Left hindlimb (tissue), 1 donor: Measurements from ENCODE around the gene RYR2.

Experiments used
- DNase-seq: peaks from one replicate; pipeline ENCODE4 v3.0.0-alpha.2; 2018

Gene RYR2

GRCh38 chr1:237205400-237206064 is 163.5 kb downstream of the RYR2 start:
- DNase-seq = no peak

- no peak for DNase-seq
Measured at GRCh38 chr1:237206065-237206414, 164.1 kb downstream of the RYR2 start.

DNA sequence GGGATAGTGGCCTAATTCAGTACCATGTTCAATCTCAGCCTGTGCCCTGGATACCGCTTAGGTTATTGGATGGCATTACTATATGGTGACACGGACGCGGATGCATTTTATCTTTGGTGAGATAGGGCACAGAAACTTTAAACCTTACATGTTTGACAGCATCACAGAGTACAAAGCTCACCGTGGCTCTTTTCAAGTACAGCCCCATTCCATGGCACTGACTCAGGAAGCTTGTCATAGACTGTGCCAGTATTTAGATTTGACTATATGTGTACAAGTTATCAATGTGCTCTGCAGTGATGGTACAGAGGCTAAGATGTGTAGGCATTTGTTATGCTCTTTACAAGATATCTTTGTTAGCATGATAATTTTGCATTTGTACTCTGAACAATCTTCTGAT is 169.0 kb downstream of the RYR2 start:
- DNase-seq = no peak

DNA sequence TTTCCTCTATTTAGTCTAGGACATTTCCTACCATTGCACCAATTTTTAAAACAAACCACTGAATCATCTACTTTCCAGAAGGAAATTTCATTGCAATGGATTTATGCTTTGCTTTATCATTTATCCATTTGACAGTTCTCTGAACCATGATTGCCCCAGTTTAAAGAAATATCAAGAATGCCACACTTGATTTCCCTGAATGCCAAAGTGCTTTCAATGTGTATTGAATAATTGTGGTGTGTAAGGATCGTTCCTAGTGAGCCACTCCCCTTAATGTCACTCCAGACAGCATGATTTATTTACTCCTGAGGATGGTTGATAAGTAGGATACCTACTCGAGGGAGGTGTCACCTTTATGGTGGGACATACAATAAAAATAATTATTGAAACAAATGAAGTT is 169.6 kb downstream of the RYR2 start:
- no peak for DNase-seq

DNA sequence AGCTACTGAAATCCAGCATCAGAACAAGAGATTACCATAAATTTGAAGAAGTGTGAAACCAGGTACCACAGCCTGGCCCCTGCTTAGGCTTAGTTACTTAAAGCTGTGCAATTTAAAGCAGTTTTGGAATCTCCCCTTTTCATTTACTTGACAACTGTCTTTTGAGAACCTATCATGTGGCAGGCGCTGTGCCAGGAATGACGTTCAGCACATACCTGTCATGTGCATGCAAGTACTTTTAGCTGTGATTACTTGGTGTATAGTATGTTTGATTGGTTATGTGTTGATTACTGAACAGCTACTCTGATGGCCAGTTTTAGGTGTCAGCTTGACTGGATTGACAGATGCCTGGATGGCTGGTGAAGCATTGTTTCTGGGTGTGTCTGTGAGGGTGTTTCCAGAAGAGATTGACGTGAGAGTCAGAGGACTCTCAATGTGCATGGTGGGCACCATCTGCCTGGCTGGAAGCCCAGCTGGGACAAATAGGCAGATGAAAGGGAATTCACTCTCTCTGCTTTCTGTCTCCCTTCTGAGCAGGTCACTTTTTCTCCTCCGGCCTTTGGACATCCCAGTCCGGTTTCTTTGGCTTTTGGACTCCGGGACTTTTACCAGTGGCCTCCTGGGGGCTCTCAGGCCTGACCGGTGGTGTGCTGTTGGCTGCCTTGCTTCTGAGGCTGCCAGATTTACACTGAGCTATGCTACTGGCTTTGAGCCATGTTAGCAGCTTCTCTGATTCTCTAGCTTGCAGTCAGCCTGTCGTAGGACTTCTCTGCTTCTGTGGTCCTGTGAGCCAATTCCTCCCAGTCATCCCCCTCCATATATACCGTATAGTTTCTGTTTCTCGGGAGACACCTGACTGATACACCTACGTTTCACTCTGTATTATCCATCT is 178.0 kb downstream of the RYR2 start:
- DNase-seq = peak; percentile 50

DNA sequence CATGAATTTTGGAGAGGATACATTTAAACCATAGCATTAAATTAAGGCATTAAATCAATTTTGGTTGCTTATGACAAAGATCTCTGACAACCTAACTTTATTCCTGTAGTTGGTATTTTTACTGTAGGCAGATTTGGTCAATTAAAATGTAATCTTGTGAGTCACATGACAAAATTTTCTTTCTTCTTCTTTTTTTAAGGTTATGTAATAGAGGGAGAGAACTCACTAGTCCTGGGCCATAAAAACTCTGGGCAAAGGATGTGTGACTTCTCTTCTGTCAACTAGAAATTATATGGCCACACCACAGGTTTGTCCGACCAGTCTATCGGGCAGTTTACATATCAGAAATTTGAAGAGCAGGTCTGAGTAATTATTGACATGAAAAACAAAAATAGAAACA is 181.4 kb downstream of the RYR2 start:
- DNase-seq = no peak

GRCh38 chr1:237226177-237226944 is 184.4 kb downstream of the RYR2 start:
- DNase-seq = no peak

GRCh38 chr1:237227476-237227875 is 185.5 kb downstream of the RYR2 start:
- DNase-seq = no peak

DNA sequence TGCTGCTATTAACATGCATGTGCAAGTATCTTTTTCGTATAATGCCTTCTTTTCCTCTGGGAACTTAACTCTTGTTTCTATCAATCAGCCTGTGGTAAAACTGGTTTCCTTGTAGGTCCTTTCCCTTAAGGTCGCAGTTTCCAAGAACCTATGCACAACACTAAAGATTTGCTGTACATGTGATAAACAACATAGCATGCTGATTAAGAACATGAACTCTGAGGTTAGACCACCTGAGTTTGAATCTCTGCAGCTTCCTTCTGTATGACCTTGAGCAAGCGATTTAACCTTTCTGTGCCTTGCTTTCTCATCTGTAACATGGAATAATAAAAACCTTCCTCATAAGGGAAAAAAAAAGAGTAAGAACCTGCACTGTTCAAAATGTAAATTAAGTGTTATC is 186.4 kb downstream of the RYR2 start:
- no peak for DNase-seq

DNA sequence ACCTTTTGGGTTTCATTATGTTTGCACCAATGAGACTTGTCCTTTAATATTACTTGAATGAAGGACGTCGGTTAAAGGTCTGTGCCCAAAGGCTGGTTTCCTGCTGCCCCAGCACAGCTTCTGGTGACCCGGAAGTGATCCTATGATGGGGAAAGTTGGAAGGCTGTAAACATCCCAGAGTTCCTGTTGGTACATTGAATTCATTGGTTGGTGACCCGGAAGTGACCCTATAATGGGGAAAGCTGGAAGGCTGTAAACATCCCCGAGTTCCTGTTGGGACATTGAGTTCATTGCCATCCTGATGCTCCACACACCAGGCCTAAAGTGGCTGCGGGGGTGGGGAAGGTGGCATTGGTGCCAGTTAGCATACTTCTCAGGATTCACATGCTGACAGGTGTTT is 187.3 kb downstream of the RYR2 start:
- DNase-seq = no peak

- DNase-seq = no peak
Measured at GRCh38 chr1:237232501-237232900, 190.5 kb downstream of the RYR2 start.

DNA sequence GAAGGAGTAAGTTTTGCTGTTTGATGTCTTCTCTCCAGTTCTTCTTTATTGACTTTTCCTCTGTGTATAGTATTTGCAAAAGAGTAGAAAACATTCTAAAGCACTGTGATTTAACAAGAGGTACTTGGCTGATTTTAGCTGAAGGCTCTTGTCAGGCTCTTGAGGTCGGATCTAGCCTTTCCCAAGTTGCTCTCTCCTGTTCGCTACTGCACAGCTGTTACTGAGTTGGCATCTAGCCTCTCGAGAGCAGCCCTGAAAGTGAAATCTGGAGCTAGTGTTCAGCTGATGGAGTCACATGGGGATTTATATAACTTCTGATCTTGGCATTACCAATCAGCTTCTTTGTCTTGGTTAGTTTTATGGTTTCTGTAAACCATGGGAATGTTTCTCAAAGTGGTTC is 193.1 kb downstream of the RYR2 start:
- no peak for DNase-seq

DNA sequence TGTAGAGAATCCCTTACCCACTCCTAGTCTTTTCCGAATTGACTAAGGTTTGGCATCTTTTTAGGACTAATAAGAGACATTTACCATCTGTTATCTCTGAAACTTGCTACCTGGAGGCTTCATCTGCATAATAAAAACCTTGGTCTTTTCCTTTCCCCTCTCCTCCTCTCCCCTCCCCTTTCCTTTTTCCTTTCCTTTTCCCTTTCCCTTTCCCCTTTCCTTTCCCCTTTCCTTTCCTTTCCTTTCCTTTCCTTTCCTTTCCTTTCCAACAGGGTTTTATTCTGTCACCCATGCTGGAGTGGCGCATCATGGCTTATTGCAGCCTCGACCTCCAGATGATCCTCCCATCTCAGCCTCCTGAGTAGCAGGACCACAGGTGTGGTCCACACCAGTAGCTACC is 195.7 kb downstream of the RYR2 start:
- DNase-seq = no peak

DNA sequence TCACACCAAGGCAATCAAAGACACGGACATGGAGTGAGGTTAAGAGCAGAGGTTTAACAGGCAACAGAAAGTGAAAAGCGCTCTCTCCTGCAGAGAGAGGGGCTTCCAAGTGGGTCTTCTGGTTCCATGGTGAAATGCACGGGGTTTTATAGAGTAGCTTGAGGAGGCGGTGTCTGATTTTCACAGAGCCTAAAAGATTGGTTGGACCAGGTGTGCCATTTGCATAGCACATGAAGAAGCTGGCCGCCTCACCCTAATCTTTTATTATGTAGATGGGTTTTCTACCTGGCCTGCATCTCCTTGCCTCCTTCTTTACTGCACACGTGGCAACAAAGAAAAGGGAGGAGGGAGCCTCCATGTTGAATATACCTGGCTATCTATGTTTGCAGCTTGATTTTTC is 197.3 kb downstream of the RYR2 start:
- DNase-seq = no peak

GRCh38 chr1:237241038-237241437 is 199.1 kb downstream of the RYR2 start:
- DNase-seq = no peak

DNA sequence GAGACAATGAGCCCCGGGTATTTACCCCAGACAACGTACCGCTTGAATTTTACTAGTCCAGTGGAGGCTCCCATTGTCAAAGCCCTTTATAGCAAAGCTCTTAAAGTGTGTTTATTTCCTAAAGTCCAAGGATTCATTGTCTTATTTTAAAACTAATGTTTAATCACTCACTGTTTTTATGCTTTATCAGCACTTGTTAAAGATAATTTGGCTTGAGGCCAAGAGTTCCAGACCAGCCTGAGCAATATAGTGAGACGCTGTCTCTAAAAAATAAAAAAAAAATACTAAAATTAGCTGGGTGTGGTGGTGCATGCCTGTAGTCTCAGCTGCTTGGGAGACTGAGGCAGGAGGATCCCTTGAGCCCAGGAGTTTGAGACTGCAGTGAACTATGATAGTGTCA is 202.8 kb downstream of the RYR2 start:
- DNase-seq = no peak

DNA sequence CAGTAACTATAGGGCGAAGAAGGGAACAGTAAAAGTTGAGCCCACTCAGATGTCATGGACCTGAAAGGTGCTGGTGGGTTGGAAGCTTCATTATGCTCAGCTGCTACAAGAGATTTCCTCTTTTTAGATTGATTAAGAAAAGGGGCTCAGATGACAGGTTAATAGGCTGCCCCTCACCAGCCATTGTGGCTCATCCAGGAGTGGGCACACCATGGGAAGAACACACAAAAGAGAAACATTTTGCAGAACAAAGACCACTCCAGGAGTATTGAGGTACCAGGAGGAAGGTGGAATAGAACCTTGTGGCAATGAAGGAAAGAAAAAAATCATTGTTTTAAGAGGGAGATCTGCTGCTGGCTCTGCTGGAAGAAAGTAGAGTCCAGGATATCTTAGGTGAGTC is 205.5 kb downstream of the RYR2 start:
- no peak for DNase-seq

DNA sequence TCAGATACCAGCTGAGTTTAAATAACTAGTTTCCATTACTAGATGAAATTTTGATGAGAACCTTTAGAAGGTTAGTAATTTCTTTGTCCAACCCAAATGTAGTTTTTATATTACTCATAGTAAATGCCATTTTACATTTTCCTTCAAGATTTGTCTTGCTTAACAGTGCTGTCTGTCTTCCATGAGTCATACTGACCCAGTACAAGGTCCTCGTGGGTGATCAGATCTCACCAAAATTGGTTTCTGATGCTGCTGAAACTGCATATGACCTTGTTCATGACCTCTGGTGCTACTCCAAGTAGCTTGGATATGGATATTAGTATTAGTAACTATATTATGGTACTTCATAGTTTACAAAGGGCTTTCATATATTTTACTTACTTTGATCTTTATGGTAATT is 207.1 kb downstream of the RYR2 start:
- no peak for DNase-seq

DNA sequence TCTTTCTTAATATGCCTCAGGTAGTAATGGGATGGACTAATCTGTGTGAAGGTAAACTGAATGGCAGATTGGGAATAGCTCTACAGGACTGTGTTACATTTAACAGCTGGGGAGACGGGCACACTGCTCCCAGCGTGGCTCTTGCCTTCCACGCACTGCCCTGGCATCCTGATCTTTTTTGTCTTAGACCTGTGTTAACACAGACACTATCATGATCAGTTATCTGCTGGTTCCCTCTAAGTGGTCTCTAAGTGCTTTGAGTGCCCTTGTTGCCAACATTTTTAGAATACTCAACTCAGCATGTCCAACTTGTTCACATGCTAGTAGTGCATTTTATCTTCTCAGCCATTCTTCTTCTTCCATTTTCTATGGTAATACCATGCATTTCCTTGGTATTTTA is 208.1 kb downstream of the RYR2 start:
- DNase-seq = no peak

DNA sequence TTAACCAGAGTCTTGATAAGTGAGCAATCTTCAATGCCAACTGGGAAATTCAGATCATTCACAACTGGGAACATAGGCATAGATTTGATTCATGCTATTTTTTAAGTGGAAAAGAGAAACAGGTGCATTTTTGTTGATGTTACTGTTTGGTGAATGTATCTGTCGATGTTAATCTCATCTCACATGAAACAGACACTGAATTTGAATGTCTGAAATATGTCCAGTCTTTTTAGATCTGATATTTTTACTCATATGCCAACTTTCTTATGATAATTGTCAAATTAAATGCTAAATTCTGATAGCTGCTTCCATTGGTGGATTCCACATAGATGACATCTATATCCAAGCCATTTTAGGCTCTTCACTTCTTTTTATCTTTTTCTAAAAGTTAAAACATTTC is 213.1 kb downstream of the RYR2 start:
- no peak for DNase-seq

GRCh38 chr1:237258871-237259270 is 216.9 kb downstream of the RYR2 start:
- DNase-seq = peak; percentile 73

GRCh38 chr1:237261198-237261597 is 219.2 kb downstream of the RYR2 start:
- DNase-seq = no peak

- no peak for DNase-seq
Measured at GRCh38 chr1:237267743-237268142, 225.8 kb downstream of the RYR2 start.

DNA sequence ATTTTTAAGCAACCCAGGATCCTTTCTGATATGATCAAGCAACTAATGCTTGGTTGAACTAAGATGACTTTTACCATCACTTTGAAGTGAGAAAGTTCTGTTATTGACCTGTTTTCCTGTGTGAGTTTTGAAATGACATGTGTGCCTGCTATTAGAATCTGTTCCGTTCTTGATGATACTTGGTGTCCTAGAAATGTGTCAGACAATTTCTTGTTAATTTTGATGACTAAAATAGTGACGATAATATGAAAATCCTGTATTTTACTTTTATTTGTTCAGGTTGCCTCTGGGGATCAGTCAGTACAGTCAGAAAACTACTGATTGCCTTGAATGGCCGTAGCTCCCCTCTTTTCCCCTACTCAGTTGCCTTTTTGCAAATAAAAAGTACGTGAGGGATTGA is 228.0 kb downstream of the RYR2 start:
- DNase-seq = no peak
